Effector memory CD4-positive, alpha-beta T cell (primary cell): ENCODE data around the gene ANKDD1B.

Experiments used
- DNase-seq, 3 donors: peaks; one replicate each; pipeline ENCODE4 v3.0.0-alpha.2; 2020
- H3K27ac ChIP-seq: 2 replicates; pipeline ENCODE4 v1.7.0; 2013; ENCODE audit warnings: mild to moderate bottlenecking, low read length, moderate library complexity; ENCODE audit not compliant: insufficient read depth, poor library complexity, severe bottlenecking
- H3K27me3 ChIP-seq: replicated peaks from 2 replicates; pipeline ENCODE4 v1.7.0; 2013; ENCODE audit warnings: mild to moderate bottlenecking, low read length; ENCODE audit not compliant: insufficient read depth, control insufficient read depth, poor library complexity, severe bottlenecking
- H3K36me3 ChIP-seq: 2 replicates; pipeline ENCODE4 v1.7.0; 2013; ENCODE audit warnings: mild to moderate bottlenecking, low read length, moderate library complexity; ENCODE audit not compliant: control insufficient read depth, insufficient read depth
- H3K4me1 ChIP-seq: 2 replicates; pipeline ENCODE4 v1.7.0; 2013; ENCODE audit warnings: low read length, mild to moderate bottlenecking; ENCODE audit not compliant: control insufficient read depth, insufficient read depth, poor library complexity, severe bottlenecking
- H3K4me3 ChIP-seq: 2 replicates; pipeline ENCODE4 v1.7.0; 2013; ENCODE audit warnings: low read length, low read depth, mild to moderate bottlenecking; ENCODE audit not compliant: insufficient read depth, poor library complexity, severe bottlenecking
- H3K9me3 ChIP-seq: 2 replicates; pipeline ENCODE4 v1.7.0; 2013; ENCODE audit warnings: mild to moderate bottlenecking, low read length, moderate library complexity; ENCODE audit not compliant: control insufficient read depth

ANKDD1B gene

GRCh38 chr5:75630875-75631274 is 19.6 kb downstream of the ANKDD1B start:
- no peaks in the 10 kb centered on the region for H3K9me3 ChIP-seq
- no peaks in the 10 kb centered on the region for H3K36me3 ChIP-seq
- H3K4me1 ChIP-seq, result no peaks in the 10 kb centered on the region
- no peaks in the 10 kb centered on the region for H3K27me3 ChIP-seq
- no peak overlapping the region for H3K27ac ChIP-seq
- DNase-seq, result no peak
- H3K4me3 ChIP-seq, result no peak overlapping the region

GRCh38 chr5:75632321-75632720 is 21.1 kb downstream of the ANKDD1B start:
- Histone ChIP-seq H3K27ac (no peak overlapping the region), H3K27me3 (no peaks in the 10 kb centered on the region), H3K36me3 (no peaks in the 10 kb centered on the region), H3K4me3 (no peak overlapping the region), H3K9me3 (no peaks in the 10 kb centered on the region), H3K4me1 (no peaks in the 10 kb centered on the region)
- no peak for DNase-seq

- Histone ChIP-seq H3K9me3 (no peaks in the 10 kb centered on the region), H3K36me3 (no peaks in the 10 kb centered on the region), H3K4me1 (no peaks in the 10 kb centered on the region), H3K27me3 (no peaks in the 10 kb centered on the region), H3K27ac (no peak overlapping the region), H3K4me3 (no peak overlapping the region)
- DNase-seq, result no peak
Measured at GRCh38 chr5:75637949-75638348, 26.7 kb downstream of the ANKDD1B start.

- H3K27ac ChIP-seq, result no peak overlapping the region
Measured at GRCh38 chr5:75639535-75640311, 28.5 kb downstream of the ANKDD1B start.

GRCh38 chr5:75640395-75640794 is 29.1 kb downstream of the ANKDD1B start:
- no peak overlapping the region for H3K4me3 ChIP-seq
- H3K27me3 ChIP-seq, result no peaks in the 10 kb centered on the region
- no peak overlapping the region for H3K27ac ChIP-seq
- no peaks in the 10 kb centered on the region for H3K4me1 ChIP-seq
- DNase-seq, result no peak
- H3K9me3 ChIP-seq, result no peaks in the 10 kb centered on the region
- no peaks in the 10 kb centered on the region for H3K36me3 ChIP-seq

More at GRCh38 chr5:75639535-75640311, 28.5 kb downstream of the ANKDD1B start:
- no peaks in the 10 kb centered on the region for H3K27me3 ChIP-seq
- H3K9me3 ChIP-seq, result no peaks in the 10 kb centered on the region
- no peak for DNase-seq
- H3K36me3 ChIP-seq, result no peaks in the 10 kb centered on the region
- no peak overlapping the region for H3K4me3 ChIP-seq
- no peaks in the 10 kb centered on the region for H3K4me1 ChIP-seq

GRCh38 chr5:75640826-75641225 is 29.6 kb downstream of the ANKDD1B start:
- no peak overlapping the region for H3K27ac ChIP-seq
- H3K4me3 ChIP-seq, result no peak overlapping the region

GRCh38 chr5:75648712-75649111 is 37.5 kb downstream of the ANKDD1B start:
- H3K27me3 ChIP-seq, result no peaks in the 10 kb centered on the region
- H3K9me3 ChIP-seq, result no peaks in the 10 kb centered on the region
- no peak for DNase-seq
- H3K36me3 ChIP-seq, result no peaks in the 10 kb centered on the region
- H3K27ac ChIP-seq, result no peak overlapping the region
- H3K4me3 ChIP-seq, result no peak overlapping the region
- H3K4me1 ChIP-seq, result no peaks in the 10 kb centered on the region

More at GRCh38 chr5:75640826-75641225, 29.6 kb downstream of the ANKDD1B start:
- Histone ChIP-seq H3K4me1 (no peaks in the 10 kb centered on the region), H3K27me3 (no peaks in the 10 kb centered on the region), H3K9me3 (no peaks in the 10 kb centered on the region), H3K36me3 (no peaks in the 10 kb centered on the region)
- no peak for DNase-seq

GRCh38 chr5:75651575-75652238 is 40.5 kb downstream of the ANKDD1B start:
- Histone ChIP-seq H3K4me1 (no peaks in the 10 kb centered on the region), H3K27ac (no peak overlapping the region), H3K36me3 (no peaks in the 10 kb centered on the region), H3K9me3 (no peaks in the 10 kb centered on the region), H3K4me3 (no peak overlapping the region), H3K27me3 (no peaks in the 10 kb centered on the region)
- no peak for DNase-seq

- Histone ChIP-seq H3K9me3 (no peaks in the 10 kb centered on the region), H3K27me3 (no peaks in the 10 kb centered on the region), H3K36me3 (no peaks in the 10 kb centered on the region), H3K27ac (no peak overlapping the region), H3K4me1 (no peaks in the 10 kb centered on the region), H3K4me3 (no peak overlapping the region)
- no peak for DNase-seq
Measured at GRCh38 chr5:75653521-75653920, 42.3 kb downstream of the ANKDD1B start.

- H3K27ac ChIP-seq, result no peak overlapping the region
- H3K27me3 ChIP-seq, result no peaks in the 10 kb centered on the region
- no peak overlapping the region for H3K4me3 ChIP-seq
- DNase-seq, result no peak
- H3K4me1 ChIP-seq, result no peaks in the 10 kb centered on the region
- H3K9me3 ChIP-seq, result no peaks in the 10 kb centered on the region
- no peaks in the 10 kb centered on the region for H3K36me3 ChIP-seq
Measured at GRCh38 chr5:75654693-75655295, 43.5 kb downstream of the ANKDD1B start.
